ENCODE data around the gene WDR83.
"Not testable (repeated sequence)": the region's sequence is repeated elsewhere in the genome, so short reads cannot be mapped to it uniquely, and the experiment has no call there.

The WDR83 gene

DNA sequence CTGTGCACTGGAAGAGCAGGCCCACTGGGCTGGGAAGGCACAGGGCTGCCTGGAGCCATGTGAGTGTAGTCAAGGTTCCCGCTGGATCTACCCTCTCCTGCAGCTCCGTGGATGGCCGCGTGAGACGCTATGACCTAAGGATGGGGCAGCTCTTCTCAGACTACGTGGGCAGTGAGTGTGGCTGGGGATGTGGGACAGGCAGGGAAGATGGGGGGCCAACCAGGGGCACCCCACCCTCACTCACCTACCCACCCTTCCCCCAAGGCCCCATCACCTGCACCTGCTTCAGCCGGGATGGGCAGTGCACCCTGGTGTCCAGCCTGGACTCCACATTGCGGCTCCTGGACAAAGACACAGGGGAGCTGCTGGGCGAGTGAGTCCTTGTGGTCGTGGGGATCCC is 6.1 kb downstream of the WDR83 start:
- H3K4me1 ChIP-seq (ENCODE audit: control insufficient read depth in 1 of 2, insufficient read depth in 1 of 2, low read depth in 1 of 2, low read length in 1 of 2): peaks cover 23 to 26% of the 10 kb centered on the region in 2 experiments
- peaks cover 54% of the 10 kb centered on the region for H3K36me3 ChIP-seq
- H3K27ac ChIP-seq: no peak overlapping the region
- no peaks in the 10 kb centered on the region for H3K9me3 ChIP-seq
- H3K27me3 ChIP-seq: no peaks in the 10 kb centered on the region
- no peak overlapping the region for H3K4me3 ChIP-seq (ENCODE audit: low read depth in 1 of 2, low read length in 1 of 2)
- TF ChIP-seq, protein P1, sequence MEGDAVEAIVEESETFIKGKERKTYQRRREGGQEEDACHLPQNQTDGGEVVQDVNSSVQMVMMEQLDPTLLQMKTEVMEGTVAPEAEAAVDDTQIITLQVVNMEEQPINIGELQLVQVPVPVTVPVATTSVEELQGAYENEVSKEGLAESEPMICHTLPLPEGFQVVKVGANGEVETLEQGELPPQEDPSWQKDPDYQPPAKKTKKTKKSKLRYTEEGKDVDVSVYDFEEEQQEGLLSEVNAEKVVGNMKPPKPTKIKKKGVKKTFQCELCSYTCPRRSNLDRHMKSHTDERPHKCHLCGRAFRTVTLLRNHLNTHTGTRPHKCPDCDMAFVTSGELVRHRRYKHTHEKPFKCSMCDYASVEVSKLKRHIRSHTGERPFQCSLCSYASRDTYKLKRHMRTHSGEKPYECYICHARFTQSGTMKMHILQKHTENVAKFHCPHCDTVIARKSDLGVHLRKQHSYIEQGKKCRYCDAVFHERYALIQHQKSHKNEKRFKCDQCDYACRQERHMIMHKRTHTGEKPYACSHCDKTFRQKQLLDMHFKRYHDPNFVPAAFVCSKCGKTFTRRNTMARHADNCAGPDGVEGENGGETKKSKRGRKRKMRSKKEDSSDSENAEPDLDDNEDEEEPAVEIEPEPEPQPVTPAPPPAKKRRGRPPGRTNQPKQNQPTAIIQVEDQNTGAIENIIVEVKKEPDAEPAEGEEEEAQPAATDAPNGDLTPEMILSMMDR (IDR thresholded peaks at IDR 0.05): no peak

- no peaks in the 10 kb centered on the region for H3K27me3 ChIP-seq
- H3K27ac ChIP-seq: no peak overlapping the region
- peaks cover 69% of the 10 kb centered on the region for H3K36me3 ChIP-seq
- H3K4me1 ChIP-seq (ENCODE audit: control insufficient read depth in 1 of 2, insufficient read depth in 1 of 2, low read depth in 1 of 2, low read length in 1 of 2): peaks cover 4 to 9% of the 10 kb centered on the region in 2 experiments
- no peak overlapping the region for H3K4me3 ChIP-seq (ENCODE audit: low read depth in 1 of 2, low read length in 1 of 2)
- no peaks in the 10 kb centered on the region for H3K9me3 ChIP-seq
- TF ChIP-seq, protein P1 (IDR thresholded peaks at IDR 0.05): no peak
Measured at GRCh38 chr19:12675399-12675798, 8.8 kb downstream of the WDR83 start.

DNA sequence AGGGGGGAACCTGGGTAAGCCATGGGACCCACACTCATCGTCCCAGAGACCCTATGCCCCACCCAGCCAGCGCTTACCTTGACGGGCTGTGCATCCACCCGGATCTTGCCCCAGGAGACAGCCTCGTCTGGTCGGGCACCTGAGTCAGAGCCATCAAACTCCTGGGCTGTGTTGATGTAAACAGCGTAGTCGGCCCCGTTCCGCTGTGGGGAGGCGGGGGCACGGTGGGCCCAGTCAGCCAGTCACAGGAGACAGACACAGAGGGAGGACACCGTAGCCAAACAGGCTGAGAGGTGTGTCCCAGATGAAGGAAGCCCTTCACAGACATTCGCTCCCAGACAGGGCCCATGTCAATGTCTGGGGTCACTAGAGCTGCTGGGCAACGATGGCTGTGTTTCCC is 9.3 kb downstream of the WDR83 start:
- Histone ChIP-seq H3K36me3 (peaks cover 69% of the 10 kb centered on the region), H3K4me3 (ENCODE audit: low read depth in 1 of 2, low read length in 1 of 2) (no peak overlapping the region), H3K4me1 (ENCODE audit: control insufficient read depth in 1 of 2, insufficient read depth in 1 of 2, low read depth in 1 of 2, low read length in 1 of 2) (peaks cover 3 to 7% of the 10 kb centered on the region in 2 experiments), H3K9me3 (no peaks in the 10 kb centered on the region), H3K27me3 (no peaks in the 10 kb centered on the region), H3K27ac (no peak overlapping the region)
- TF ChIP-seq, protein P1 (IDR thresholded peaks at IDR 0.05): no peak

- peaks cover 69% of the 10 kb centered on the region for H3K36me3 ChIP-seq
- peak overlapping the region; percentile 31 for H3K27ac ChIP-seq
- no peaks in the 10 kb centered on the region for H3K27me3 ChIP-seq
- H3K4me1 ChIP-seq (ENCODE audit: control insufficient read depth in 1 of 2, insufficient read depth in 1 of 2, low read depth in 1 of 2, low read length in 1 of 2): peaks cover 7 to 12% of the 10 kb centered on the region in 2 experiments
- H3K9me3 ChIP-seq: no peaks in the 10 kb centered on the region
- TF ChIP-seq, protein P1 (IDR thresholded peaks at IDR 0.05): peak; percentile 85
- H3K4me3 ChIP-seq (ENCODE audit: low read depth in 1 of 2, low read length in 1 of 2): no peak overlapping the region
Measured at GRCh38 chr19:12676384-12676792, 9.8 kb downstream of the WDR83 start.

DNA sequence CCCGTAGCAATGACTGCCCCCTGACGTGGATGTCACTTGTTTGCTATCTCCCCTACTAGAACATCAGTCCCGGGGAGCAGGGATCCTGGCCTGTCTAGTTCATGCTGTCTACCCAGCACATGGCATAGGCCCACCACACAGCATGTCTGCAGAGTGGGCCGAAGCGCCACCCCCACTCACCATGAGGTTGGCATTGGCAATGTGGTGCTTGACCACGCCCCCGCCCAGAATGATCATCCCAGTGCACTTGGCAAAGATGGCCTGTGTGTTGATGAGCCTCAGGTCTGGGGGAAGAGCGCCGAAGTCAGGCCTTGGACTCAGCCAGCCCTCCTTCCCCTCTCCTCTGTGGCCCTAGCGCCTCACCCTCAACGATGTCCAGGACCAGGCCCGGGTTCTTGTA is 10.3 kb downstream of the WDR83 start:
- Histone ChIP-seq H3K36me3 (peaks cover 66% of the 10 kb centered on the region), H3K27me3 (no peaks in the 10 kb centered on the region), H3K4me3 (ENCODE audit: low read depth in 1 of 2, low read length in 1 of 2) (no peak overlapping the region), H3K27ac (peak overlapping the region; percentile 31), H3K4me1 (ENCODE audit: control insufficient read depth in 1 of 2, insufficient read depth in 1 of 2, low read depth in 1 of 2, low read length in 1 of 2) (peaks cover 7 to 14% of the 10 kb centered on the region in 2 experiments), H3K9me3 (no peaks in the 10 kb centered on the region)
- TF ChIP-seq, protein P1 (IDR thresholded peaks at IDR 0.05): no peak

DNA sequence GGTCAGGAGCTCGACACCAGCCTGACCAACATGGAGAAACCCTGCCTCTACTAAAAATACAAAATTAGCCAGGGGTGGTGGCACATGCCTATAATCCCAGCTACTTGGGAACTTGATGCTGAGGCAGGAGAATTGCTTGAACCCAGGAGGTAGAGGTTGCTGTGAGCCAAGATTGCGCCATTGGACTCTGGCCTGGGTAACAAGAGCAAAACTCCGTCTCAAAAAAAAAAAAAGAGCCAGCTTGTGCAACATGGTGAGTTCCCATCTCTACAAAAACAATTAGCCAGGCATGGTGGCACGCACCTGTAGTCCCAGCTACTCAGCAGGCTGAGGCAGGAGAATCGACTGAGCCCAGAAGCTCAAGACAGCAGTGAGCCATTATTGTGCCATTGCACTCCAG is 11.4 kb downstream of the WDR83 start:
- Histone ChIP-seq H3K36me3 (peaks cover 55% of the 10 kb centered on the region), H3K4me1 (ENCODE audit: control insufficient read depth in 1 of 2, insufficient read depth in 1 of 2, low read depth in 1 of 2, low read length in 1 of 2) (peaks cover 7 to 14% of the 10 kb centered on the region in 2 experiments)
- not testable (repeated sequence) for H3K4me3 ChIP-seq (ENCODE audit: low read depth in 1 of 2, low read length in 1 of 2); H3K9me3 ChIP-seq; H3K27me3 ChIP-seq; H3K27ac ChIP-seq
